HG02973 (cell line): ENCODE data around the gene ASB6.

Experiments
- ATAC-seq: cut with Tn5 transposase; IDR thresholded peaks from one replicate; pipeline ENCODE4 v1.9.1; 2021; ENCODE audit warnings: moderate library complexity; ENCODE audit not compliant: unreplicated experiment

ASB6 gene

DNA sequence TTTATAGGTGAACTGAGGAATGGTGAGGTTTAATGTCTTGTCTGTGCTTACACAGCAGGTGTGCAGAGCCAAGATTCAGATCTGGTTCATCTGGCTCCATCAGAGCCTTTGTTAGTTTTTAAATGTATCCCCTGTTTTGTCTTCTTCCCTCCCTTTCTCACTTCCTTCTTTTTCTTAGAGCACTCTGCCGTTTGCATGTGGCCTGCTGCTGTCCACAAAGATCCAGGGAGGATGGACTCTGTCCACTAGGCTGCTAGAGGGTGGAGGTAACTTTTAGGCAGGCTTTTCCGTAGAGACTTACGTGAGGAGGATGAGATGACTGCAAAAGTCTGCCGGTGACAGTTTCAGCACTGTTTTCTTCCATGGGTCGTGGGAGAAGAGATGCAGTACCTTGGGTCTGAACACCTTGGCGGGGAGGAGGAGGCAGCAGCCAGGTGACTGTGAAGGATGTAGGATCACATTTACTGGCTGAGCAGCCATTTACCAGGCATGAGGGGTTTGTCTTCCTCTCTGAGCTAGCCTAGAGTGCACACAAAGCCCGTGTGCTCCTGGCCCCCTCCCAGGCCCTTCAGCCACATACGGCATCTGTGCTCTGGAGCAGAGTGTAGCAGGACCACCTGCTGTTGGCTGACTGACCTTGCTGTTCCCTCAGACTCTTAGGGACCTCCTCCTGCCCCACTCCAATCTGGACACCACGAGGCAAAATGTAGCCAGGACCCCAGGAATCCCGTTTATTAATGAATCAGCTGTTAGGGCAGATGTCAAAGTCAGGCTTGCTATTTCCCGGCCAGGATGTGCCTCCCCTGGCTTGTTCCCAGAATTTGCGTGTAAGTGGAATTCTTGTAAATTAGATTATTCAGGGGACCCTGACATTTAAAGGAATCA, 14.2 kb downstream of the ASB6 start:
- no peak for ATAC-seq

DNA sequence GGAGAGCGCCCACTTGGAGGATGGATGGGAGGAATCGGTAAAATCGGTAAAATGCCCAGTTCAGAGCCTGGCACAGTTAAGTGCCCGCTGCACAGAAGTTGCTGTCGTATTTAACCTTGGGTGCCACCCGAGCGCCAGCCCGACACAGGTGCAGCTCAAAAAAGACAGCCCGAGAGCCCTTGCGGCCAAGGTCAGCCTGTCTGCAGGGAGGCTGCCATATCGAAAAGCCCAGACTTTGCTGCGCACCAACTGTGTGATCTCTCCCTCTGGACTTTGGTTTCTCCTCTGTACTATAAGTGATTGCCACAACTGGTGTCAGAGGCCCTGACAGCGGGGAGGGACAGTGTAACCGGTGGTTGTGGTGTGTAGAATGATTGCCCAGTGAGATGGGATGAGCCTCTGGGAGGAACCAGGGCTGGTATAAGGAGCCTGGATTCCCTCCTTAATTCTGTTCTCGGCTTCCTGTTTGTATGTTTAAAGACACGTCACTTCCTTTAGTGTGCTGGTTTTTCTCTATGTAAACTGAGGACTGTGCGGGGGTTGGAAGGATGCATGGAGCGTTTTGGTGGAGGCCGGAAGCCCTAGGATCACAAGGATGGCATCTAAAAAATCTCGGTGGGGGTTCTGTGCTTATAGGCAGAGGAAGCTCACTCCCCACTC, 15.2 kb downstream of the ASB6 start:
- ATAC-seq, result peak; percentile 26

DNA sequence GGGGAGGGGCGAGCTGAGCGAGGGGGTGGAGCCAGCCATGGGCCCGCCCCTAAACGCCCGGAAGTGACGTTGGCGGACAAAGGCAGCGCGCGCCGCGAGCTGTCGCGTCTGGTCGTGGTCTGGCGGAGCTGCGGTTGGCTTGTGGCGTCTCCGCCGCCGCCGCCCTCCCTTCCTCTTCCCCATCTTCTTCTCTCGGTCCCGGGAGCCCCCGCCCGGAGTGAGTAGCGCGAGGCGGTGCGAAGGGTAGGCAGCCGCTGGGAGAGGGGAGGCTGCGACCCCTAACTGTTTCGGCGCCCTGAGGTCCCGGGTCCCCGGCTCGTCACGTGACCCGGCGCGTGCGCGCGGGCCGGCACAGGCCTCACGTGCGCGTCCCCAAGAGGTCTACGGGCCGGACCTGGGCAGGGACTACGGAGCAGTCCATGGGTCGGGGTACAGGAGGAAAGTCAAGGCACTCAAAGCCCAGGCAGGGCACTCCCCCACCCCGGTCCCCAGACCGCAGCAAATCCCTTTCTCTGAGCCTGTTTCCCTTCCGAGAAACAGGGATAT, 15.8 kb downstream of the ASB6 start, which contains the start of gene NTMT1:
Gene NTMT1 (plus strand): TSS at position 85 of the 546 bp plus-strand sequence. CDS start 6,541 bp downstream, outside the sequence.
- peak; percentile 54 for ATAC-seq

DNA sequence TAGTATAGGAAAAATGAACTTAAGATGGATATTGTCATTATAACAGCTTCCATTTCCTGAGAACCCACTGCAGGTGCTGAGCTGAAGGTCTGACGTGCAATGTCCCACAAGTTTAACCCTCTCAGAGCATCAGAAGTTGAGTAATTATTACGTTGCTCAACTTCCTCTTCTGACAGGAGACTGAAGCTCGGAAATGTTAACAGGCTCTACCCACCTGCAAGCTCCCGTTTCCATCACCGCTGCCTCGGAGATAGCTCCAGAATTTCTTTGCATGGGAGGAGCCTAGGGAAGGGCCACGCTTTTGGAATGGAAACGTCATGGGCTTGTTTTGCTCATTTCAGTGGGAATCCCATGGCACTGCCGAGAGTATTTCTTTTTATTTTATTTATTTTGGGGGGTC, 17.0 kb downstream of the ASB6 start:
- ATAC-seq, result no peak

DNA sequence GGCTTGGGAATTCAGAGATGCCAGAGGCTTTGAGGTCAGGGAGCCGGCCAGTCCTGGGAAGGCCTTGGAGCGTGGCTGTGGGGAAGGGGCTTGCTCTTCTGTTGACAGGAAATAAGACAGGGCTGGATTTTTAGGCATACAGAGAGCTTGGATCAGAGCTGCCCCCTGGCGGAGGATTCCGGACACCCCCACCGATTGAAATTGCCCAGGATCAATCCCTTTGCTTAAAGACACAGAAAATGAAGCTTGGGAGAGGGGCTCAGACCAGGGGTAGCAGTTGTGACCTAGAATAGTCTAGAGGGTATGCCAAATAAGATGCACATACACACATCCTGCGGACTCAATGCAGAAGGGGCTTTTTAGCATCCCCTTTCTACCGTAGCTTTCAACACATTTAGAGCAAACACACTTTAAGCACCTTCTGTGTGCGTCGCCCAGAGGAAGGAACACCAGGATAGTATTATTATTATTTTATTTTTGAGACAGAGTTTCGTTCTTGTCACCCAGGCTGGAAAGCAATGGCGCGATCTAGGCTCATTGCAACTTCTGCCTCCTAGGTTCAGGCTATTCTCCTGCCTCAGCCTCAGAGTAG, 17.7 kb downstream of the ASB6 start:
- ATAC-seq, result no peak

DNA sequence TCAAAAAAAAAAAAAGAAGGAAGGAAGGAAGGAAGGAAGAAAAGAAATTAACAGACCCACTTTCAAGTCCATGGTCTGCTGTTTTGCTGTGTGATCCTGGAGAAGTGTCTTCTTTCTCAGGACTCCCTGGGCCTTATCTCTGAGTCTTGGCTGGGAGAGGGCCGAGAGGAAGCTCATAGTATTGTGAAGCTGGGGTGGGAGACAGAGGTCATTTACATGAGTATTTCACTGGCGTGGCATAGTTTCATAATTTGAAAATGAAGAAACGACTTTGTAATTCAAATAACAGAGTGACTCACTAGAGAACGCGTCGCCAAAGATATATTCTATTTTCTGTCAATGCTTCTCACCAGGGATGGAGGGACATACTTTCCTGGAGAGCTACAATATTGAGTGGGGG, 18.6 kb downstream of the ASB6 start:
- no peak for ATAC-seq

DNA sequence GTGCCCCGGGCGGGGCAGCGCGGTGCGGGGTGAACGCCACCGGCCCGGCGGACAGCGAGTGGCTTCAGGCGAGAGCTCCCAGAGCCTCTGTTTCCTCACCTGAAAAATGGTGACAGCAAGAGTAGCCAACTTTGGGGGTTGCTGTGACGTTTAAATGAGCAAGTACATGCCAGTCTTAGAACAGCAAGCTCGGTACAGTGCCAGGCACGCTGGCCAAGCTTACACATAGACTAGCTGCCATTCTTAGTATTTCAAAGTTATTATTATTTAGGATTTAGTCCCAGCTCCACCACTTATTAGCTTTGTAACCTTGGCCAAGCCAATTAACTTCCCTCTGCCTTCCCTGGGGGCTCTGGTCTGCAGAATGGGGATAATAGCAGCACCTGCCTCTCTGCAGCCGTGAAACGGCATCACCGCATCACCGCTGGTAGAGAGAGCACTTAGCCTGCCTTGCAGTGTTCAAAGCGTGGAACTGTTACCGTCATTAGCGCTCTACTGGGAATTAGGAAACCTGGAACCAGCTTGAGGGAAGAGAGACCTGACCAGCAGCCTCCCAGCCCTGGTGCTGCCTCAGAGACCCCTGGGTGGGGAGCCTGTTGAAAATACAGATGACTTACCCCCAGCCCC, 21.2 kb downstream of the ASB6 start, which contains the start of gene C9orf50:
Gene C9orf50 (minus strand): TSS at position 433 of the 627 bp plus-strand sequence. CDS start 527 bp downstream, outside the sequence.
- no peak for ATAC-seq

DNA sequence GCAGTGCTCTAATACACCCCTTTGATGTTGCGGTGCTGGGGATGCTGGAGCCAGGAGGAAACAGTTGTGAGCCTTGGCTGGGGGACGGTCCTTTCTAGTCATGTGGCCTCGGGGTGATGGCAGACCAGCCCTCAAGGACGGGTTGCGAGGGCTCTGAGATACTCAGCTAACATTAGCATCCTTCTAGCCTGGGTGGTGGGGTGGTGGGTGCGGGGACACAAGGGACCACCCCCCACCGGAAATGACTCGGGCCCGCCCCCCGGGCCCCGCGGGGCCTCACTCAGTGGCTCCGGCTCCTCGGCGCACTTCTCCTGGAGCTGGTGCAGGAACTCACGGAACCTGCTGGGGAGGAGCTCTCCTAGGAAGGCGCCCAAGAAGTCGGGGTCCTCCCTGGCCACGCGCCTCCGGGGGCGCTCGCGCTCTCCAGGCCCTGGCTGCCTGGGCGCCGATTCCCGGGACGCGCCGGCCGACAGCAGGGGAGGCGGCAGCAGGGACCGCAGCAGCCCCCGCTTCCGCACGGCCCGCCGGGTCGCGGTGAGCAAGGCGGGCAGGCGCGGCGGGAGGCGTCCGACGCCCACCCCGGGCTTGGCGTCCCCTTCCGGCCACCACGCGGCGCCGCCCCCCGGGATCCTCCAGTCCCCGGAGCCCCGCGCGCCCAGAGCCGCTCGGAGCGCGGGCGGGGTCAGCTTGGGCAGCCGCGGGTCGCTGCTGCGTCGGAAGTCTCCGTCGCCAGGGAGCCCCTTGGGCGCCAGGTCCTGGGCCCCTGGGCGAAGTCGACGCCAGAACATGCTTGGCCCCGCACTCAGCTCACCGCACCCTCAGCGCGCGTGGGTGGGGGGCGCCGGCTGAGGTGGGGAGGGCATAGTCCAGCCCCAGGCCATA, 21.9 kb downstream of the ASB6 start:
- no peak for ATAC-seq

DNA sequence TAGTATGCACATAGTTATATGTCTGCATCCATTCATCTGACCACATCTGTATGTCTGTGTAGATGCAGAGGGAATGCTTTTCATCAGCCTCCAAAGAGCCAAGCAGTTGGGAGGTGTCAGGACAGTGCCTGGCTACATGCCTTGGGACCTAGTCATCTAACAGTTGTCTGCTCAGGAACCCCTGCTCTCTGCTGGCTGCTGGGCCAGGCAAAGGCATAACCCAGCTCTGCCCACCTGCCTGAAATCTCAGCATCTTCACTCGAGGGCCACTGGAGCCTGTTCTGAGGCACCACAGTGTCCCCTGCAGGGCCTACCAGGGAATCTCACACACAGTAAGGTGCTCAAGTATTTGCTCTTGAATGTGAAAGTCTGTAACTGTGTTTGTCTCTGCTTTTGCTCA, 24.8 kb downstream of the ASB6 start:
- no peak for ATAC-seq

DNA sequence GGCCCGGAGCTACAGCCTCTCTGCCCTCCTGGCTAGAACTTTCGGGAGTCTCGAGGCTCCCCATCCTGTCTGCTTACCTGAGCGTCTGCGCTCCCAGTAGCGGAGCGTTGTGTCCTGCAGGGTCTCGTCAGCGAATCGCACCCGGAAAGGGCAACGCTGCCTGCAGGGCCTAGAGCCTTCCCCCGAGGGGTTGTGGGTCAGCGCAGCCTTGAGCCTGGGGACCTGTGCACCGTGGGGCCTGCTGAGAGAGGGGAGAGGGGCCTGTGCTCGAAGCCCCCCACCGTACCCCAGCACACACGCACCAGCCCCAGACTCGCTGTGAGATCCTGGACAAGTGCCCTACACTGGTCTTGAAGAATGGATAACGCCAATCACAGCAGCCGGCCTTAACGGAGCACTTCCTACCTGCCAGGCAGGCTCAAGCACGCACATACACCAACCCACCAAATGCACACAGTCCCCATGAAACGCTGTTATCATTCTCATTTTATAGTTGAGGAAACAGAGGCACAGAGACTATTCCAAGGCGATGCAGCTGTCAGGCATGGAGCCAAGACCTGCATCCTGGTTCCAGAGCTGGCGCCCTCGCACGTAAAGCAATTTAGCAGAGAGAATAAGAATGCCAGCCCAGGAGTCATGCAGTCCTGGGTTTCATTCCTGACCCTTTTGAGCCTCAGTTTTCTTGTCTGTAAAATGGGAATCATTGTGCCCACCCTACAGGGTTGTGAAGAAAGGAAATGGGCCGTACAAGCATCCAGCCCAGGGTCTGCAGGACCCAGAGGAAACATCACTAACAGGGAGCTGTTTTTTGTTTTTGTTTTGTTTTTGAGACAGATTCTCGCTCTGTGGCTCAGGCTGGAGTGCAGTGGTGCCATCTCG, 26.3 kb downstream of the ASB6 start:
- ATAC-seq, result no peak

DNA sequence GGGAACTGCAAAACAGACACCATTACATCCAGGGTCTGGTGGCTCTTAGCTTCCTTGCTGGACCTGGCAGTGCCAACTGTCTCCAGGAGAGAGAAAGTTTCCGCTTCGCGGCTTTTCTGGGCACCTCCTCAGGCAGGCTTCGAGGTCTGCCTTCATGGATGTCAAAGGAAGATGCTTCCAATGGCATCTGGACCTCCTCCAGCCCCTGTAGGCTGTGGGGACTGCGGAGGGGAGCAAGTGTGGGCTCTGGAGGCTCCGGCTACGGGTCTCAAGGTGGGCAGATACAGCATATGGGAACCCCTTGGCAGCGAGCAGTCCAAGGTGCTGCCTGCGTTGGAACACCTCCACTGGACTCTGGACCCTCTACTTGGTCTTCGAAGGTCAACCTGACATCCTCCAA, 27.0 kb downstream of the ASB6 start:
- ATAC-seq, result no peak

DNA sequence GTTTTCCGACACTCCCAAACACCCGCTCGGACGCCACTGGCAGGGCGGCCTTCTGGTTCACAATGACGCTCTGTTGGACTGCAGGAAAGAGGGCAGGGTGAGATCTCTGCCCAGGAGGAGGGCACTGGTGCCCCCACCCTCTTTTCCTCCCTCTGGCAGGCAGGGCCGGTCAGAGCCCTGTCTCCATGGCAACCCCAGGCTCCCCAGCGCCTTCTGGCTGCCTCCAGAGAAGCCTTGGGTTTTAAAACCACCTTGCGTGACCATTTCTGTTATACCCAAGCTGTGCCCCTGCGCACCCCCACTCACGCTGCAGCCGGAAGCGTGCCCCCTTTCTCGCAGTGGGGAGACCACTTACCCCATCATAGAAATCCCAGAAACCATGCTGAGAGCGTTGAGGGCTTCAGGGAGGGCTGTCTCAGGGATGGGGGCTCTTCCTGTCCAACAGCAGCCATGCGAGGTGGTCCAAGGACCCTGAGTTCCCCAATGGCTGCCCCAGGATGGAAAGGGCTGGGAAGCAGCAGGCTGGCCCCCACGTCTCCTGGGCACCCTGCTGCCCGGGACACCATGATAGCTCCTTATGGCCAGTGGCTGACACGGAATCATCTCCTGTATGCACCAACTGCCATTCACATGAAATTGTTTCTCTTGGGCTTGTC, 28.3 kb downstream of the ASB6 start:
- no peak for ATAC-seq

DNA sequence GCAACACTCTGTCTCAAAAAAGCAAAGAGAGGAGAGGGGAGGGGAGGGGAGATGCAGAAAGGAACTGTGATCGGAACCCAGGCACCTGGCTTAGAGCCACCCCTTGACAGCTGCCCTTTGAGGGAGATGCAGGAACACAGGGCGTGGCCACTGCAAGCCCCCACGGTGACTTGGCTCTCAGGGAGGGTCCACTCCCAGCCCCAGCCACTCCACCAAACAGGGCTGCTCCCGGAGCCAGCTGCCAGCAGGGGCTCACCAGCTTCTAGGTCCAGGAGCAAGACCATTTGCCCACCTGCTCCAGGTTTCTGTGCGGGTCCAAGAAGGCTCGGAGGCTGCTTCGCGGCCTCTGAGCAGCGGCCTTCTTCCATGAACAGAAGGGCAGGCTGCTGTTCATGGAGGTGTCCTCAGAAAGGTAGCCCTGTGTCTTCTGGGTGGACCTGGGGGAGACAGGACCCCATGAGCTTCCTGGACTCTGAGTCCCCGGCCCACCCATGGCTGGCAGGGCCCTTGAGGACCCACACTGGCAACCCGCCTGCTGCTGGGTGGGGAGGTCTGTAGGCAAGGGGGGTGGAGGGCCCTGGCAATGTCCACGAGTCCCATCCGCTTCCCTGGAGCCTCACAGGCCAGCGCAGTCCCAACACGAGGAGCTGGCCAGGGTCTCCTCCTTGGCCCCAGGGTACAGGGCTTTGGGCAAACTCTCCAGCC, 29.0 kb downstream of the ASB6 start:
- ATAC-seq, result no peak

DNA sequence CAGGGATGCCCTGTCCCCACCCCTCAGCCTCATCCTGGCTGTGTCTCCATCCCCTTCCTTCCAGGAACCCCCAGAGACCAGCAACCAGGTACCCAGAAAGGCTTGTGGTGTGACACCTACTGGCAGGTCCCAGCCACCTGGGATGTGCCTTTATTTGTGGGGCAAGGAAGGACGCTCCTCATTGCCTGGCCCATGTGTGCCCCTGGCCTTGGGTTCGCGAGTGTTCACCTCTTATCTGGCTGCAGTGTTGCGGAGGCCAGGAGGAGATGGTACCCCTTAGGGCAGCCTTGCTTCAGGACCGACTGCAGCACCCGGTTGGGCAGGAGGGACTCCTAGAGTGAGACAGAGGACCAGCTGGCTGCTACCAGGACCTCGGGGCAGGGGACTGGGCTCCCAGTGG, 29.8 kb downstream of the ASB6 start:
- no peak for ATAC-seq

DNA sequence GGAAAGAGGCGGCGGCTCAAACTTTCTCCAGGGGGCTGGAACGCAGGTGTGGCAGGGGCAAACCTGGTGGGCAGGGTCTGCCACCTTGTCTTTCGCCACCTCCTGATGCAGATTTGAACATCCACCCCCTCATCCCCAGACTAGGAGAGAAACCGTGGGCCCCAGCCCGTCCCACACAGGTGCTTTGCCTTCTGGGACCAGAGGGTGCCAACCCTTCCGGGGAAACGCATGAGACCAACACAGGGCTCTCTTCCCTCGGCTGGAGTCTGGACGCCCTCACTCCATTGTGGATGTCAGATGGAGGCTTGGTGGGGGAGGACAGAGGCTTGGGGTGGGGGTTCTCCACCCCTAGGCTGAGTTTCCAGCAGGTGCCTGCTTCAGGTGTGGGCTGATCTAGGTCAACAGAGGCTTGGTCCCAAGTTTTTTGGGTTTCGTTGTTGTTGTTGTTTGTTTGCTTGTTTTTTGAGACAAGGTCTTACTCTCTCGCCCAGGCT, 30.6 kb downstream of the ASB6 start:
- no peak for ATAC-seq

DNA sequence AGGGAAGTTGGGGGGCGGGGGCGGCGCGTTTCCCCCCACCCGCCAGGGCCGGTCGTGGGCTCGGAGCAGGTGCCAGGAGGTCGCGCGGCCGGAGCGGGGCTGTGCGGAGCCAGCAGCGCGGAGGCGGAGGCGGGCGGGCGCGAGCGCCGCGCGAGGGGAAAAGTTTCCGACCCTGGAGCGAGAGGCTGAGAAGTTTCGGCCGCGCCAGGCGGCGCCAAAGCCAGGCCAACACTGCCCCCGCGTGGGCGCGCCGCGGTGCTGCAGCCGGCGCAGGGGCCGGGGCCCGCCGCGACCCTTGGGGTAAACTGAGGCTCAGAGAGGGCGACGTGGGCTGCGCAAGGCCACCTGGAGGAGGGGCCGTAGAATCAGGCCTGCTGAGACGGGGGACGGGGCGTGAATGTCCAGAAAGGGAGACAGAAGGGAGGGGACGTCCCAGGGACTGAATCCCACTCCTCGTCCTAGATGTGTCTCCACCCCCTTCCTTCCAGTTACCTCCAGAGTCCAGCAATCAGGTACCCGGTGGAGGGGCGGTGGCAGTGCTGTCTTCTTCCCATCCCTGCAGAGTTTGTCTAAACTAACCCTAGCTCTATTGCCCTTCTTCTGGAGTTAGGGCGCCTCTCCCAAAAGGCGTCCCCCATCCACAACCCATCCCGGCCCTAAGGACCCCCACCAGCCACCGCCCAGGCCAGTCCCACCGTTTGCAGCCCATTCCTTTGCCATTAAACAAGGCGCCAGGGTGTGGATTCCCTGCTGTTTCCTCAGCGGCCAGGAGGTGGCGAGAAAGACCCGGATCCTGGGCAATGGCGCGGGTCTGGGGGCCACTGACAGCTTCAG, 31.3 kb downstream of the ASB6 start:
- ATAC-seq, result no peak

DNA sequence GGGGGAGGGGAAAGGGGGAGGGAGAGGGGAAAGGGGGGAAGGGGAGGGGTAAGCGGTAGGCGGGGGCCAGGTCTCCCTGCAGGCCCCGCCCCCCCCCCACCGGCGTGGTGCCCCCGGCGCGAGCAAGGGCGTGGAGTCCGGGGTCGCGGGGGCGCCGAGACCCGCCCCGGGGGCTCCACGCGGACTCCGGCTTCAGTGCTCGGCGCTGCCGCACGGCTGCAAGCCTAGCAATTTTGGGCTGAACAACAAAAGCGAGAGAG, 31.8 kb downstream of the ASB6 start:
- ATAC-seq, result no peak
